DOHH2 (cell line): Measurements from ENCODE around the gene POLK.
A peak's percentile ranks its signal among the peaks of the same experiment; 100 is the strongest.
"Not testable (repeated sequence)": the region's sequence is repeated elsewhere in the genome, so short reads cannot be mapped to it uniquely, and the experiment has no call there.

Source experiments
- H3F3A ChIP-seq: fragments of 200-600 bp; sonication (generic), shearing (Covaris generic); 2 replicates; pipeline ENCODE4 v1.6.0; 2016; ENCODE audit warnings: antibody characterized with exemption, mild to moderate bottlenecking; ENCODE audit not compliant: control insufficient read depth, insufficient read depth
- H3K27ac ChIP-seq: fragments of 200-600 bp; sonication (generic); 2 replicates; pipeline ENCODE4 v1.5.1; 2014; ENCODE audit warnings: low read depth, mild to moderate bottlenecking, low read length, moderate library complexity
- H3K27me3 ChIP-seq: fragments of 200-600 bp; sonication (generic); 2 replicates; pipeline ENCODE4 v1.6.1; 2014; ENCODE audit warnings: mild to moderate bottlenecking, low read length, mixed read lengths; ENCODE audit not compliant: control insufficient read depth
- H3K36me3 ChIP-seq: fragments of 200-600 bp; sonication (generic); 2 replicates; pipeline ENCODE4 v1.6.1; 2014; ENCODE audit warnings: mild to moderate bottlenecking, low read length, moderate library complexity, mixed read lengths; ENCODE audit not compliant: control insufficient read depth
- H3K4me1 ChIP-seq: fragments of 200-600 bp; sonication (generic); 2 replicates; pipeline ENCODE4 v1.6.1; 2014; ENCODE audit warnings: mild to moderate bottlenecking, low read length, mixed read lengths; ENCODE audit not compliant: control insufficient read depth
- H3K4me2 ChIP-seq: fragments of 200-600 bp; sonication (generic); 2 replicates; pipeline ENCODE4 v1.6.0; 2014; ENCODE audit warnings: mild to moderate bottlenecking, low read length, moderate library complexity
- H3K4me3 ChIP-seq: fragments of 200-600 bp; sonication (generic); 2 replicates; pipeline ENCODE4 v1.5.1; 2014; ENCODE audit warnings: mild to moderate bottlenecking, low read length, mixed read lengths
- H3K79me2 ChIP-seq: fragments of 200-600 bp; sonication (generic); 2 replicates; pipeline ENCODE4 v1.6.1; 2014; ENCODE audit warnings: mild to moderate bottlenecking, low read length, mixed read lengths; ENCODE audit not compliant: control insufficient read depth
- H3K9me2 ChIP-seq: fragments of 200-600 bp; sonication (generic); replicated peaks from 2 replicates; pipeline ENCODE4 v1.6.1; 2014; ENCODE audit warnings: mild to moderate bottlenecking, low read length, mixed read lengths; ENCODE audit not compliant: control insufficient read depth
- H3K9me3 ChIP-seq: fragments of 200-600 bp; sonication (generic); 2 replicates; pipeline ENCODE4 v1.6.1; 2014; ENCODE audit warnings: antibody characterized with exemption, low read length, mixed read lengths; ENCODE audit not compliant: control insufficient read depth, insufficient read depth
- H4K20me1 ChIP-seq: fragments of 200-600 bp; sonication (generic); 2 replicates; pipeline ENCODE4 v1.6.0; 2014; ENCODE audit warnings: low read depth, mild to moderate bottlenecking, antibody characterized with exemption, low read length, moderate library complexity; ENCODE audit not compliant: control insufficient read depth, insufficient read depth
- CTCF ChIP-seq: fragments of 200-600 bp; sonication (generic); IDR thresholded peaks from one replicate; pipeline ENCODE4 v1.5.1; 2014; ENCODE audit warnings: antibody characterized with exemption, mild to moderate bottlenecking, low read depth, low read length; ENCODE audit not compliant: poor library complexity, severe bottlenecking
- EZH2phosphoT487 ChIP-seq: fragments of 200-600 bp; sonication (generic); IDR thresholded peaks from 2 replicates; pipeline ENCODE4 v1.6.1; 2017; ENCODE audit warnings: borderline replicate concordance, mild to moderate bottlenecking, antibody characterized with exemption, low read length, moderate library complexity, mixed read lengths

The POLK gene

GRCh38 chr5:75571547-75571946 lies 59.9 kb downstream of the POLK start:
- Histone ChIP-seq H3K36me3 (peaks cover 8% of the 10 kb centered on the region), H3F3A (0 out of 2 replicates have a peak, but pooled peaks cover 2% of the 10 kb centered on the region), H3K4me3 (no peak overlapping the region; the same call in 1 of the 2 replicates), H3K9me2 (no peaks in the 10 kb centered on the region), H3K79me2 (peaks cover 2% of the 10 kb centered on the region; the same call in 1 of the 2 replicates), H3K27me3 (no peaks in the 10 kb centered on the region), H3K27ac (no peak overlapping the region), H3K9me3 (no peaks in the 10 kb centered on the region), H3K4me2 (peak overlapping the region; percentile 27), H4K20me1 (no peaks in the 10 kb centered on the region), H3K4me1 (peaks cover 33% of the 10 kb centered on the region)
- no peak for TF ChIP-seq EZH2phosphoT487
- TF ChIP-seq CTCF = no peak

- H3K79me2 ChIP-seq = no peaks in the 10 kb centered on the region
- peak overlapping the region; percentile 50 for H3K4me3 ChIP-seq
- no peak overlapping the region for H3K27ac ChIP-seq
- no peaks in the 10 kb centered on the region for H3K9me3 ChIP-seq
- no peaks in the 10 kb centered on the region for H3K9me2 ChIP-seq
- TF ChIP-seq CTCF = no peak
- no peak for TF ChIP-seq EZH2phosphoT487
- H3K4me1 ChIP-seq = peaks cover 30% of the 10 kb centered on the region
- no peaks in the 10 kb centered on the region for H3K27me3 ChIP-seq
- peaks cover 6% of the 10 kb centered on the region for H3K36me3 ChIP-seq
- peak overlapping the region; percentile 74 for H3K4me2 ChIP-seq
- 0 out of 2 replicates have a peak, but pooled peaks cover 2% of the 10 kb centered on the region for H3F3A ChIP-seq
- H4K20me1 ChIP-seq = no peaks in the 10 kb centered on the region
Observed at GRCh38 chr5:75574791-75575190, 63.1 kb downstream of the POLK start.

- H3K9me3 ChIP-seq, H3K9me2 ChIP-seq: not testable (repeated sequence)
Observed at GRCh38 chr5:75578280-75578679, 66.6 kb downstream of the POLK start.

GRCh38 chr5:75584641-75585040 lies 73.0 kb downstream of the POLK start:
- Histone ChIP-seq H3K4me1 (peaks cover 4% of the 10 kb centered on the region), H3K9me3 (no peaks in the 10 kb centered on the region), H3K9me2 (no peaks in the 10 kb centered on the region), H3K36me3 (peaks cover 3% of the 10 kb centered on the region; the same call in 1 of the 2 replicates), H3K27me3 (no peaks in the 10 kb centered on the region), H4K20me1 (no peaks in the 10 kb centered on the region), H3F3A (no peaks in the 10 kb centered on the region), H3K27ac (no peak overlapping the region), H3K4me3 (no peak overlapping the region), H3K4me2 (no peak overlapping the region), H3K79me2 (no peaks in the 10 kb centered on the region)
- TF ChIP-seq CTCF (no peak), EZH2phosphoT487 (no peak)

More at GRCh38 chr5:75578280-75578679, 66.6 kb downstream of the POLK start:
- not testable (repeated sequence) for H4K20me1 ChIP-seq, H3K4me2 ChIP-seq, H3K27me3 ChIP-seq, H3K79me2 ChIP-seq, H3K36me3 ChIP-seq, H3K4me3 ChIP-seq, H3F3A ChIP-seq, H3K27ac ChIP-seq
- H3K4me1 ChIP-seq = peaks cover 23% of the 10 kb centered on the region
